Left ventricle myocardium inferior (tissue), 1 donor: ENCODE results near the gene RPS6KA4. TPM values are rescaled to one million over a fixed set of nuclear protein-coding genes. Genes with fewer than 3 reads are reported as not detected.

Experiments used
- DNase-seq: peaks from one replicate; pipeline ENCODE4 v3.0.0-alpha.2; 2020
- H3K27ac ChIP-seq: fragments of 200-600 bp; replicated peaks from 2 replicates; pipeline ENCODE4 v1.8.0; 2021
- H3K27me3 ChIP-seq: fragments of 200-600 bp; 2 replicates; pipeline ENCODE4 v1.8.0; 2021; ENCODE audit warnings: low read depth
- H3K36me3 ChIP-seq: fragments of 200-600 bp; 2 replicates; pipeline ENCODE4 v1.8.0; 2021
- H3K4me1 ChIP-seq: fragments of 200-600 bp; 2 replicates; pipeline ENCODE4 v1.8.0; 2021
- H3K4me3 ChIP-seq: fragments of 200-600 bp; 2 replicates; pipeline ENCODE4 v1.8.0; 2021; ENCODE audit warnings: mild to moderate bottlenecking, moderate library complexity
- H3K9me3 ChIP-seq: fragments of 200-600 bp; replicated peaks from 2 replicates; pipeline ENCODE4 v1.8.0; 2021
- CTCF ChIP-seq: fragments of 200-600 bp; IDR thresholded peaks from 2 replicates; pipeline ENCODE4 v1.8.0; 2021; ENCODE audit warnings: antibody characterized with exemption, mild to moderate bottlenecking, borderline replicate concordance
- intact Hi-C: fragments of 100-400 bp; cut with micrococcal nuclease; formaldehyde crosslinking; loops from one replicate; pipeline ENCODE4 v1.11.0; 2022
- total RNA-seq: library from RNA; stranded (reverse); fragmentation: NEBNext Ultra II Directional; extraction: Animal tissue kit (Norgen Biotek cat#: 25700); gene quantifications from one replicate; pipeline ENCODE4 v1.2.1, GENCODE V29; 2021
- donor health status: DM: no; HTN: yes; CAD: no; lungs with severe emphysema.

The RPS6KA4 gene
- total RNA-seq, 1 donor from 2014 or later, result 16.8 TPM

DNA sequence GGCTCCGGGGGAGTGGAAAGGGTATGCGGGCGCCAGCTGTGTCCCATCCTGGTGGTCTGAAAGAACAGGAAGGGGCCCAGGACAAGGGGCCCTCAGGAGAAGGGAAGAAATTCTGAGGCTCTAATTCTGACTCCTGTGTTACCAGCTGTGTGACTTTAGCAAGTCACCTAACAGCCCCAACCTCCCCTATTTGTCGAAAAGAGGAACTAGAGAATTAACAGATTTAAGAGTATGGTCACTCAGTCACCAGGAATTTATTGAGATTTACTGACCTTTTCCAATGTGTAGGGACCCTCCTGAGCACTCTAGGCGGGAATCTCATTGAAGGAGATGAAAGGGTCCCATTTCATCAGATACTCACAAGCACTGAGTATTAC, 14.6 kb downstream of the RPS6KA4 start:
- H3K27me3 ChIP-seq, result no peaks in the 10 kb centered on the region
- no peak overlapping the region for H3K4me3 ChIP-seq
- H3K9me3 ChIP-seq, result no peaks in the 10 kb centered on the region
- no peak overlapping the region for H3K27ac ChIP-seq
- TF ChIP-seq CTCF, result no peak
- peaks cover 27% of the 10 kb centered on the region for H3K36me3 ChIP-seq
- H3K4me1 ChIP-seq, result peaks cover 12% of the 10 kb centered on the region
- no peak for DNase-seq
- intact Hi-C loops, result no loop called here

DNA sequence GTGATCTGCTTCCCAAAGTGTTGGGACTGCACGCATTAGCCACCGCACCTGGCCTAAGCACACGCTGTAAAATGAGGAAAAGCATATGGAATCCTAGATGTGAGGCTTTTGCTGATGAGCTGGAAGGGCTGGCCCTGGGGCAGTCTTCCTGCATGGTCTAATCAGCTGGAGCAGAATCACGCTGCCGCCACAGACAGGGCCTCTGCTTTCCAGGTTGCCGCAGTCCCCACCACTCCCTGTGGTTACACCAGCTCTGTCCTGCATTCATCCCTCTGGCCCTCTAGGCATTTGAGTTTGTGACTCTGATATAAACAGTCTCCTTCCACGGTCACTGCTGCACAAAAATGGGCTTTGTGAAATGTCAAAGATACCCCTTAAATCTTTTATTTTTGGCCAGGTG, 17.1 kb downstream of the RPS6KA4 start:
- TF ChIP-seq CTCF, result no peak
- H3K36me3 ChIP-seq, result peaks cover 7% of the 10 kb centered on the region
- intact Hi-C loops, result no loop called here
- no peak overlapping the region for H3K27ac ChIP-seq
- H3K27me3 ChIP-seq, result no peaks in the 10 kb centered on the region
- DNase-seq, result no peak
- no peaks in the 10 kb centered on the region for H3K9me3 ChIP-seq
- H3K4me3 ChIP-seq, result no peak overlapping the region
- H3K4me1 ChIP-seq, result peaks cover 17% of the 10 kb centered on the region

DNA sequence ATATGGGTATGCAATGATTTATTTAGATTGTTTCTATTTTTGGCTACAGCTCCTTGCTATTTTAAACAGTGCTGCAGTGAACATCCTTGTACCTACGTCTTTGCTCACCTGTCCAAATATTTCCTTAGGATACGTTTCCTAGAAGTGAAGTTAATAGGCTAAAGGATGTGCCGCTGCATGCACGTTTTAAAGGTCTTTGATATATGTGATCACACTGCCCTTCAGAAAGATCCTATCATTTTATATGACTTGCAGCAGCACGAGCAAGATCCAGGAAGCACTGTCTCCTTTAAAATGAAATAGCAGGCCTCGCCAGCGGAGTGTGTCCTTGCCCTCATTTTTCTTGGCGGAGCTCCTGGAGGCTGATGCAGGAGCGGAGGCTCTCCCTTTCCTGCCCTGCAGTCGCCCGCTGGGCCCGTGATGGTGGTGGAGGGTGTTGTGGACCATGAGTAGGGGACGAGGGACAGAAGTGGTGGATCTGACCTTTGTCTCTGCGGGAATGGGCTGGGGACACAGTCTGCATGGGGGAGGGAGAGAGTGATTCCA, 19.4 kb downstream of the RPS6KA4 start:
- DNase-seq, result peak; percentile 20
- intact Hi-C loops, result no loop called here
- Histone ChIP-seq H3K27me3 (peaks cover 16% of the 10 kb centered on the region), H3K4me3 (no peak overlapping the region), H3K4me1 (peaks cover 11% of the 10 kb centered on the region), H3K36me3 (no peaks in the 10 kb centered on the region), H3K9me3 (no peaks in the 10 kb centered on the region), H3K27ac (no peak overlapping the region)
- TF ChIP-seq CTCF, result no peak

- H3K36me3 ChIP-seq, result no peaks in the 10 kb centered on the region
- no peaks in the 10 kb centered on the region for H3K9me3 ChIP-seq
- no peak overlapping the region for H3K27ac ChIP-seq
- H3K4me1 ChIP-seq, result peaks cover 17% of the 10 kb centered on the region
- DNase-seq, result no peak
- peaks cover 18% of the 10 kb centered on the region for H3K27me3 ChIP-seq
- intact Hi-C loops, result no loop called here
- H3K4me3 ChIP-seq, result no peak overlapping the region
- no peak for TF ChIP-seq CTCF
Measured at GRCh38 chr11:64379160-64379559, 20.2 kb downstream of the RPS6KA4 start.

GRCh38 chr11:64379817-64380709, 21.1 kb downstream of the RPS6KA4 start:
- DNase-seq, result no peak
- no peaks in the 10 kb centered on the region for H3K9me3 ChIP-seq
- no peak for TF ChIP-seq CTCF

More at GRCh38 chr11:64379817-64380709, 21.1 kb downstream of the RPS6KA4 start:
- H3K27me3 ChIP-seq, result peaks cover 18% of the 10 kb centered on the region
- no peak overlapping the region for H3K27ac ChIP-seq
- intact Hi-C loops, result no loop called here
- no peaks in the 10 kb centered on the region for H3K36me3 ChIP-seq
- H3K4me3 ChIP-seq, result no peak overlapping the region
- peaks cover 26% of the 10 kb centered on the region for H3K4me1 ChIP-seq
